Upper lobe of right lung (tissue), 1 donor: ENCODE results near the gene SHOC2. TPM values are rescaled to one million over a fixed set of nuclear protein-coding genes. Genes with fewer than 3 reads are reported as not detected.

Source experiments
- ATAC-seq: fragments of 200-7000 bp; cut with Tn5 transposase; one replicate; pipeline ENCODE4 v1.9.1; 2020; ENCODE audit warnings: mild to moderate bottlenecking, moderate library complexity
- DNase-seq: peaks from one replicate; pipeline ENCODE4 v3.0.0-alpha.2; 2020
- H3K27ac ChIP-seq: fragments of 200-600 bp; one replicate; pipeline ENCODE4 v1.8.0; 2022
- H3K27me3 ChIP-seq: fragments of 200-600 bp; one replicate; pipeline ENCODE4 v1.8.0; 2022; ENCODE audit warnings: mild to moderate bottlenecking
- H3K36me3 ChIP-seq: fragments of 200-600 bp; one replicate; pipeline ENCODE4 v1.8.0; 2022
- H3K4me1 ChIP-seq: fragments of 200-600 bp; one replicate; pipeline ENCODE4 v1.8.0; 2022
- H3K4me3 ChIP-seq: fragments of 200-600 bp; one replicate; pipeline ENCODE4 v1.8.0; 2022; ENCODE audit warnings: mild to moderate bottlenecking
- H3K9me3 ChIP-seq: fragments of 200-600 bp; one replicate; pipeline ENCODE4 v1.8.0; 2022
- CTCF ChIP-seq: fragments of 200-600 bp; IDR thresholded peaks from one replicate; pipeline ENCODE4 v1.8.0; 2022; ENCODE audit warnings: antibody characterized with exemption
- intact Hi-C: fragments of 100-400 bp; cut with DNase I; formaldehyde crosslinking; loops from one replicate; pipeline ENCODE4 v1.11.0; 2022
- total RNA-seq: library from RNA; stranded (reverse); fragmentation: NEBNext Ultra II Directional; extraction: Animal tissue kit (Norgen Biotek cat#: 25700); gene quantifications from one replicate; pipeline ENCODE4 v1.2.1, GENCODE V29; 2021
- donor health status: DM: no; HTN: yes; CAD: no; lungs with severe emphysema.

The SHOC2 gene
- total RNA-seq, 1 donor from 2014 or later: 58.4 TPM

- DNase-seq: no peak
- intact Hi-C loops: no loop called here
- Histone ChIP-seq H3K27ac (no peak overlapping the region), H3K9me3 (no peaks in the 10 kb centered on the region), H3K36me3 (peaks cover 59% of the 10 kb centered on the region), H3K27me3 (no peaks in the 10 kb centered on the region), H3K4me1 (peaks cover 3% of the 10 kb centered on the region), H3K4me3 (no peak overlapping the region)
- TF ChIP-seq CTCF: no peak
- ATAC-seq: no peak
Observed at GRCh38 chr10:110881247-110881646, 38.2 kb upstream of the SHOC2 start.

- Histone ChIP-seq H3K4me1 (peaks cover 3% of the 10 kb centered on the region), H3K36me3 (peaks cover 63% of the 10 kb centered on the region), H3K27me3 (no peaks in the 10 kb centered on the region), H3K4me3 (no peak overlapping the region), H3K27ac (no peak overlapping the region), H3K9me3 (no peaks in the 10 kb centered on the region)
- no peak for TF ChIP-seq CTCF
- ATAC-seq (no peak), DNase-seq (no peak)
- intact Hi-C loops: no loop called here
Observed at GRCh38 chr10:110881905-110882304, 37.5 kb upstream of the SHOC2 start.

- ATAC-seq: no peak
- intact Hi-C loops: no loop called here
- no peak for DNase-seq
- Histone ChIP-seq H3K27me3 (no peaks in the 10 kb centered on the region), H3K36me3 (peaks cover 71% of the 10 kb centered on the region), H3K27ac (no peak overlapping the region), H3K4me1 (peaks cover 3% of the 10 kb centered on the region), H3K9me3 (no peaks in the 10 kb centered on the region), H3K4me3 (no peak overlapping the region)
- TF ChIP-seq CTCF: no peak
Observed at GRCh38 chr10:110883924-110884323, 35.5 kb upstream of the SHOC2 start.

- H3K4me3 ChIP-seq: no peak overlapping the region
- no peaks in the 10 kb centered on the region for H3K27me3 ChIP-seq
- H3K9me3 ChIP-seq: no peaks in the 10 kb centered on the region
- TF ChIP-seq CTCF: no peak
- DNase-seq: no peak
- no peak for ATAC-seq
- peaks cover 87% of the 10 kb centered on the region for H3K36me3 ChIP-seq
- H3K4me1 ChIP-seq: peaks cover 3% of the 10 kb centered on the region
- no peak overlapping the region for H3K27ac ChIP-seq
- intact Hi-C loops: no loop called here
Observed at GRCh38 chr10:110885932-110886674, 33.3 kb upstream of the SHOC2 start.

- Histone ChIP-seq H3K4me1 (peaks cover 3% of the 10 kb centered on the region), H3K27ac (no peak overlapping the region), H3K9me3 (no peaks in the 10 kb centered on the region), H3K4me3 (no peak overlapping the region), H3K27me3 (no peaks in the 10 kb centered on the region), H3K36me3 (peaks cover 74% of the 10 kb centered on the region)
- no peak for DNase-seq
- intact Hi-C loops: no loop called here
- ATAC-seq: no peak
- no peak for TF ChIP-seq CTCF
Observed at GRCh38 chr10:110887560-110887959, 31.8 kb upstream of the SHOC2 start.
